GM21576 (cell line): ENCODE measurements around the gene EFEMP2.

ENCODE experiments used
- ATAC-seq: cut with Tn5 transposase; IDR thresholded peaks from one replicate; pipeline ENCODE4 v1.9.1; 2021; ENCODE audit warnings: mild to moderate bottlenecking, moderate library complexity; ENCODE audit not compliant: unreplicated experiment

EFEMP2 gene

DNA sequence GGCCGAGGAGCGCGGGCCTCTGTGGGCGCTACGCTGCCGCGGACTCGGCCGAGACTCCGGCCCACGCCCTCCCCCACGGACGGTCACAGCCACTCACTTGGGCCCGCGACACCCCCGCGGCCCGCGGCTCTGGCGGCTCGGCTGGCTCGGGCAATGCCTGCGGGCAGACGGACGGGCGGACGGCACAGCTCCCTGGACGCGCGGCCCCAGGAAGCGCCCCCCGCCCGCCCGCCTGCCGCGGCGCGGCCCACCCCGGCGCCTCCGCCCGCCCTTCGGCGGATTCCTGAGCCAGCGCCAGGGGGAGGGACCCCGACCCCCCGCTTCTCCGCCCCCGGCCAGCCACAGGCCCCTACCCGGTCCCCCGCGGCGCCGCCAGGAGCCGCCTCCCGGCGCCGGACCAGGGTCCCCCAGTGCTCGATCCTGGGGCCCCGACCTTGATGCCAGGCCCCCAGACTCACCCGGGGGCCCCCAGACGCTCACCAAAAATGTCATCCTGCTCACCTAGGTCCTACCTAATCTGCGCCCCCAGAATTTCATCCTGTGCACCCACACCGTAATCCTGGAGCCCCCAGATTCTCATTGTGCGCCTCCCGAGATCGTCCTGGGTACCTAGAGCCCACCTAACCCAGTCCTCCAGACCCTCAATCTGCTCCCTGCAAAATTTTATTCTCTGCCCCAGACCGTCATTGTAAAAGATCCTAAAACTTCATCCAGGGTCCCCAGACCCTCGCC, at the start of gene EFEMP2:
Gene EFEMP2 (minus strand): TSS at position 215 of the 732 bp plus-strand sequence. CDS start 446 bp downstream, outside the sequence.
- no peak for ATAC-seq

DNA sequence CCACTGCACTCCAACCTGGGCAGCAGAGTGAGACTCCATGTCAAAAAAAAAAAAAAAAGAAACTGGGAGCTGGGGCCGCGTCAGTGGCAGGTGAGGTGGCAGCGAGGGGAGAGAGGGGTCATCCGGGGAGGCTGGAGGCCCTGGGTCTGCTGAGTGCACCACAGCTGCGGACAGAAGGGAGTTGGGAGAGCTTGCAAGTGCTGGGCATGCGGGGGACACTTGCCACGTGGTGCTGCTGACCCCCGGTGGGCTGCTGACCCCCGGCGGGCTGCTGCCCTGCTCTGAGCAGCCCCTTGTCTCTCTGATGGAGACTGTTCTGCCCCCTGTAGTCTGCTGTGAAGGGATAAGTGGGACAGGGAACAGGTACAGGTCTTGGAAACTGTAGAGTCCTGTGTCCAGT, 49.3 kb upstream of the EFEMP2 start:
- ATAC-seq = no peak

DNA sequence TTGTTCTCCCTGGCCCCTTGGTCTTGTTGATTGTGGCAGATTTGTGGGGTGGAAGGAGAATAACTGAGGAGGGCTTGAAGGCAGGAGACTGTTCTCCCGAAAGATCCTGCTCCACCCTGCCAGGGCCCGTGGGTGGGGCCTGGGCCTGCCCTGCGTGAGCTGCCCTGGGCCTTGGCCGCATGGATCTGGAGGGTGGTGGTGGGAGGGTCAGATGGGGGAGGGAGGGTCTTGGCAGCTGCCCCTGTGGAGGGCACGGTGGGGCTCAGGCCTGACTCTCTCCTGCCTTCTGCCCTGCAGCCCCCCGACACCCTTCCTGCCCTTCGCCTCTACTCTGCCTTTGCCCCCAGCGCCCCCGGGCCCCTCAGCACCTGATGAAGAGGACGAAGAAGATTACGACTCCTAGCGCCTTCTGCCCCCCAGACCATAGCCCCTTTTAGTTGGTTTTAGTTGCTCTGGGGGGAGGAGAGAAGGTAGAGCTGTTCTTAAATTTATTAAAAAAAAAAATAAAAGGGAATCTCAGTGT, 48.5 kb upstream of the EFEMP2 start:
- ATAC-seq = no peak

DNA sequence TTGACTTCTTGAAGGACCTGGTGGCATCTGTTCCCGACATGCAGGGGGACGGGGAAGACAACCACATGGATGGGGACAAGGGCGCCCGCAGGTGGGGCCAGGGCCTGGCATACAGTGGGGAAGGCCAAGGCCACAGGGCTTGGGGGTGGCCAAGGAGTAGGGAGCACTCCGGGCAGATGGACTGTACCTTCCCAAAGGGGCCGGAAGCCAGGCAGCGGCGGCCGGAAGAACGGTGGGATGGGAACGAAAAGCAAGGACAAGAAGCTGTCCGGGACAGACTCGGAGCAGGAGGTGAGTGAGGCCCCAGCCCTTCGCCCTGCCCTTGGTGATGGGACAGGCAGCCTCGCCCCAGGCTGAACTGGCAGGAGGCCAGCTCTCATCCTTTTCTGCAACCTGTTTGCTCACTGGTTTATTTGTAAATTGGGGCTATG, 47.8 kb upstream of the EFEMP2 start:
- ATAC-seq = no peak

DNA sequence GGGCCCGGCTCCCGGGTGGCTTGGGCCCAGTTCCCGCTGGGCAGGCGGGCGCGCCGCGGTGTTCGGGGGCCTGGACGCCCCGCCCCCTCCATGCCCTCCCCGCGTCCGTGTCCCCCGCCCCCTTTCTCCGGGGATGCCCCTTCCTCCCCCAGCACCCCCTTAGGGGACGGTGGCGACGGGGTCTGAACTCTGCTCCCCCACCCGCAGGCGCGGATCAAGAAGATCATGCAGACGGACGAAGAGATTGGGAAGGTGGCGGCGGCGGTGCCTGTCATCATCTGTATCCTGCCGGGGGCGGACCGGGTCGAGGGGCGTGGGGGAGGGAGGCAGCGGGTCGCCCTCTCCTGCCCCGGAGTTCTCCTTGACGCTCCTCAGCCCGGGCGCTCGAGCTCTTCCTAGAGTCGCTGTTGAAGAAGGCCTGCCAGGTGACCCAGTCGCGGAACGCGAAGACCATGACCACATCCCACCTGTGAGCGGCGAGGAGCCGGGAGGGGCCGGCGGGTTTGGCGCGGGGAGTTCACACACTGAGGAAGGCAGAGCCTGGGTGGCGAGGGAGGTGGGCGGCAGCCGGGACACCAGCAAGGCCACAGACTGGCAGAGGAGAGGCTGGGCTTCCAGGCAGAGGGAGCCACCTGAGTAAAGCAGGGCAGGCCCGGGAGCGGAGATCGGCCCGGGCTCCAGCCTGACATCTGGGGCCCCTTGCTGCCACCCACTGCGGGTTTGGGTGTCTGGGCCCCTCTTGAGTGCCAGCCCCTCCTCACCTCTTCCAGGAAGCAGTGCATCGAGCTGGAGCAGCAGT, 47.2 kb upstream of the EFEMP2 start:
- ATAC-seq = peak; percentile 20

DNA sequence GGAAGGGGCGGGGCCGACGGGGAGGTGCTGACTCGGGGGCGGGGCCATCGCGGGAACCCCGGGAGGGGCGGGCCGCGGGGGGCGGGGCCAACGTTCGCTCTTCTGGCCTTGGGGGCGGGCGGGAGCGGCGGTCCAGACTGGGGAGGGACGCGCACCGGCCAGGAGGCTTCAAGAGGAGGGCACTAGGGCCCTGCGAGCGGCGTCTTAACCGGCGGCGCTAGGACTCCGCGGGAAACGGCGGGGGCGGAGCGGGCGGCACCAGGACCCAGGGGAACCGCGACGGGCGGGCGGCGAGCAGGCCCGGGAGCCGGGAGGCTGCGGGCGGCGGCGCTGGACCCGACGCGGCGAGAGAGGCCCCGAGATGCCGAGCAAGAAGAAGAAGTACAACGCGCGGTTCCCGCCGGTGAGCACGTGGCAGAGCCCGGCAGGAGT, 46.6 kb upstream of the EFEMP2 start, which contains the start of gene DRAP1:
Gene DRAP1 (plus strand): TSS at position 286 of the 432 bp plus-strand sequence. CDS start 76 bp downstream, at position 362.
- peak; percentile 78 for ATAC-seq

DNA sequence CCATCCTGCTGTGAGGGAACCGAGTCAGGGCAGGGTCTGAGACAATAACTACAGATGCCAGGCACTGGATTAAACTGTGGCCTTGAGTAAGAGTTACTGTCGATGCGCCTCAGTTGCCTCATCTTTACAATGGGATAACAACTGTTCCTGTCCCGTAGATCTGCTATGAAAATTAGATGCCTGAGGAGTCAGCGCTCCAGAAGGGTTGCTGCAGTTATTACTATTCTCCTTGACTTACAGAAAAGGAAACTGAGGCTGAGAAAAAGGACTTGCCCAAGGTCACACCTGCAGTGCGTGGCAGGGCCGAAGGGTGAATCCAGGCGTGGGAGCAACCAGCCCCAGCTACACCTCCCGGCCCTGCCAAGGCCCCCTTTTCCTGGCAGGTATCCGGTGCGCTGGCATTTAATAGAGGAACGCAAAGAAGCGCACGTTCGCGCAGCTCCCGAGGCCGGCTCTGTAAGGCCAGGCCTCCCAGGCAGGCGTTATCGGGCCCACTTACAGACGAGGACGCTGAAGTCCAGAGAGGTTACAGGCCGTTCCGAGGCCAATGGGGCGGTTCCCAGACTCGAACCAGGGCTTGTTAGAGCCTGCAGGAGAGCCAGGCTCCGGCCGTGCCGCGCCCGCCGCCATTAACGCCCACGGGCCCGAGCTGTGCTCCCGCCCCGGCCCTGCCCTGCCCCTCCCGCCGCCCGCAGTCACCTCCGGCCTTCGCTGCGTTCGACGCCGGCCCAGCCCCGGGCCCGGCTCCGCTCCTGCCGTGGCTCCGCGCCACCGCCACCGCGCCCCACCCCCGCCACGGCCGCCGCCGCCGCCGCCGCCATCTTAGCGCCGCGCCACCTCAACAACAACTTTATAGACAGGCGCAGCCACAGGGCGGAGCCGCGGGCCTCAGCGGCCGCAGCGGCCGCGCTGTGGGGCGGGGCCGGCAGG, 45.9 kb upstream of the EFEMP2 start, which contains the start of gene C11orf68:
Gene C11orf68 (minus strand): TSS at position 852 of the 930 bp plus-strand sequence. CDS start 31 bp downstream, at position 821.
- peak; percentile 42 for ATAC-seq

DNA sequence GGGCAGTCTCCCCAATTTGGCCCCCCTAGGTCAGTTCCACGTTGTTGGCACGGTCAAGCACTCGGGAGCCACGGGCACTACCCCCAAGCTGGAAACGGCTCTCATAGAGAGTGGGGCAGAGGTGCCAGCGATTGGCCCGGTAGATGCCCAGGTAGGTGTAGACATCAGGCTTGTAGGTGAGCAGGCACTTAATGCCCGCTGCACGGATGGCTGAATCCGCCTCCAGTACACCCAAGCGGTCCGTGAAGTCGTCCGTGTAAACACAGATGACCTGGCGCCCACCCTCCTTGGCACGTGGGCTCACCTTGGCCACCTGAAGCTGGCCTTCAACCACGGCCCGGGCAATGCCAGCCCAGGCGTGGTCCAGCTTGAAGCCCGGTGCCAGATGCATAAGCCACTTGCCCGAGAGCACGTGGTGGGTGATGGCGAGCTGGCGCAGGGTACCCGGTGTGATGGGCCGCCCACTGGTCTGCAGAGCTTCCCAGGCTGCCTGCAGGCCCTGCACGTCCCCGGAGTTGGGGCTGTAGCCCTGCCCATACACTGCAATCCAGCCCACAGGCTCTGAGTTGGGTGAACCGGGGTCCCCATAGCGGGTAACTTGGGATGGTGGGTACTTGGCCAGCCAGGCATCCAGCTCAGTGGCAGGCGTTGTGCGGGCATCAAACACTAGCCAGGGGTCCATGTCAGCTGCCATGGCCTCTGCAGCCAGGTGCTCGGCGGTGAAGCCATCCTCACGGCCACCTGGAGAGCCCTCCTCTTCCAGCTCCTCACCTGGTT, 45.0 kb upstream of the EFEMP2 start:
- no peak for ATAC-seq

DNA sequence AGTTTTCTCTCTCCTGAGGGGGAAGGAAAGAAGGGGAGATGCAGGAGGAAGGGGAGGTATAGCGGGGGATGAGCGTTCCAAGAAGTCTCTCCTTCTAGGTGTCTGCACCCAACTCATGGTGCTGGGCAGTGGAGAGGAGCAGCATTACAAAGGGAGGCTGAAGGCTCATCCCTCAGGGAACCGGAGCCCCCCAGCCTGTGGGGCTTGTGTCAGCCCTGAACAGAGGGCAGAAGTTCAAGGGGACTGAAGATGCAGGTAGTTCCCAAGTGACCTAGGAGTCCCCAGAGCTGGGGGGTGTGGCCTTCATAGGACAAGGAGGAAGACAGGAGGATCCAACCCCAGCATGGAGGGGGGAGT, 44.5 kb upstream of the EFEMP2 start:
- ATAC-seq = no peak

DNA sequence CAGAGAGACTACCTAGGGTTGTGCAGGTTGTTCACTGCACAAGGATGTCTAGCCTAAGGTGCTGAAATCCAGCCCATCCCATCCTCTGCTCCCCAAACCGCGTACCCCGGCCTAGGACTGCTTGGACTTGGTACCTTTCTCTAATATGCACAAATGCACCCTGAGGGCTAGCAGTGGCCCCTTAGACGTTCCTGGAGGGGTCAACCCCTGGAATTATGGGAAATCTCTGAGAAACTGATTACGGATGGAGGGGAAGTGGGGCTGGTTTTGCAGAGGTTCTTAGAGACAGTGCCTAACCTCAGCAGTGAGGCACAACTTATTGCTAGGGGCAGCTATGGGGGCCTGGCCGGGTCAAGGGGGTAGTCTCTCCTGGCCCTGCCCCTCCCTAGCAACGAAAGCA, 43.8 kb upstream of the EFEMP2 start:
- no peak for ATAC-seq

DNA sequence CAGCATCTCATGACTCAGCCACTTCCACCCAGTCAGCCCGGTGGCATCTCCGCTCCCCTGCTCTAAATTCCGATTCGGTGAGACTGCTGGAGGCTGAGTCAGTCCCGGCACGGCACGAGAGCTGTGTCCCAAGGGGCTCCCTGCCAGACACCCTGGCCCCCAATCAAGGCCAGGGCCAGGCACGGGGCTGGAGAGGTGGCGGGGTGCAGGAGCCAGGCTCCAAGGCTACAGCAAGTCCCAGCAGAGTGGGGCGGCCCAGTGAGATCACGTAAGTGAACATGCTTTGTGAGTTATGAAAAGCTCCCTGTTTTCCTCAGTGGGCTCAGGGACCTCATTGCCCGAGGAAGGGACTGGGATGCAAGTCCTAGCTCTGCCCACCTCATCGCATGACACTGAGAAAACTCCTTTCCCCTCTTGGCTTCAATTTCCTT, 43.2 kb upstream of the EFEMP2 start:
- ATAC-seq = no peak

DNA sequence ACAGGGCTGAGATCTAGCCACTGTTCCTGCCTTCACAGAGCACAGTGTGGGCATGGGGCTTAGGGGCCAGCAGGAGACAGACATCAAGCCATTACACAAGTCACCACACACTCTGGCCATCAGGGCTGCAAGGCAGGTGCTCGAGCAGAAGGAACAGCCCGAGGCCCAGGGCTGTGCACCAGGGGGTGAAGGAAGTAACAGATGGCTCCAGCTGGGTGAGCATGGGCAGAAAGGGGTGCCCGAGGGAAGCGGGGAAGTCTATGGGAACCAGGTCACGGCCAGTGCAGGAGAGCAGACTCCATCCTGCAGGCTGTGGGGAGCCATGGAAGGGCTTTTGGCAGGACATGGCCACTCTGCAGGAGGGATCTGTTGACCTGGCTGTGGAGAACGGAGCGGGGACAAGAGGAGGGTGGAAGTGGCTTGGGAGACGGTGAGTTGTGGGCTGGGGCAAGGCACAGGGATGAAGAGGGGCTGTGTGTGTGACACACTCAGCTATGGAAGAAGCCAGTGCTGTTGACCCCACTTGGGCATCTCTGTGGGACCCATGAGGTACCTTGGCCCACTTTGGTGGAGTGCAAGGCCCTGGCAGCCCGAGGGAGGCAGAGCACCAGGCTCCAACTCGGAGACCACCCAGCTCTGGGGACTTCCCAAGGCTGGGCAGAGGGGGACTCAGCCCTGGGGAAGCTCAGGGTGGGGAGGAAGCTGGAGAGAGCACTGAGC, 42.7 kb upstream of the EFEMP2 start:
- no peak for ATAC-seq

DNA sequence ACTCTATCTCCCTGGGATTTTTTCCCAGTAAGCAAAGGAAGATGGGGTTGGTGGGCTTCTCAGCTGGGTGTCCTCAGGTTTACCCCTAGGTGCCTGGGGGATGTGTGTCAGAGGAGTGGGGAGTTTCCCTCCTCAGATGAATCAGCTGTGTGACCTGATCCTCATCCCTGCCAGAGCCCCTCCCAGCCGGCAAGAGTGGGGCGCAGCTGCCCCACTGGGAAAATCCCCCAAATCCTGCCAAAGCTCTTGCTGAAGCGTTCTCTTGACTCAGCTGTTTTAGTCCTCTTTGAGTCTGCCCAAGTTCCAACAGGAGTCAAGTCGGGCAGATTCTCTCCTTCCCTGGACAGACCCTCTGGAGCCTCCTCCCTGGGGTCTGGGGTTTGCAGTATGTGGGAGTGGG, 40.2 kb upstream of the EFEMP2 start:
- no peak for ATAC-seq

DNA sequence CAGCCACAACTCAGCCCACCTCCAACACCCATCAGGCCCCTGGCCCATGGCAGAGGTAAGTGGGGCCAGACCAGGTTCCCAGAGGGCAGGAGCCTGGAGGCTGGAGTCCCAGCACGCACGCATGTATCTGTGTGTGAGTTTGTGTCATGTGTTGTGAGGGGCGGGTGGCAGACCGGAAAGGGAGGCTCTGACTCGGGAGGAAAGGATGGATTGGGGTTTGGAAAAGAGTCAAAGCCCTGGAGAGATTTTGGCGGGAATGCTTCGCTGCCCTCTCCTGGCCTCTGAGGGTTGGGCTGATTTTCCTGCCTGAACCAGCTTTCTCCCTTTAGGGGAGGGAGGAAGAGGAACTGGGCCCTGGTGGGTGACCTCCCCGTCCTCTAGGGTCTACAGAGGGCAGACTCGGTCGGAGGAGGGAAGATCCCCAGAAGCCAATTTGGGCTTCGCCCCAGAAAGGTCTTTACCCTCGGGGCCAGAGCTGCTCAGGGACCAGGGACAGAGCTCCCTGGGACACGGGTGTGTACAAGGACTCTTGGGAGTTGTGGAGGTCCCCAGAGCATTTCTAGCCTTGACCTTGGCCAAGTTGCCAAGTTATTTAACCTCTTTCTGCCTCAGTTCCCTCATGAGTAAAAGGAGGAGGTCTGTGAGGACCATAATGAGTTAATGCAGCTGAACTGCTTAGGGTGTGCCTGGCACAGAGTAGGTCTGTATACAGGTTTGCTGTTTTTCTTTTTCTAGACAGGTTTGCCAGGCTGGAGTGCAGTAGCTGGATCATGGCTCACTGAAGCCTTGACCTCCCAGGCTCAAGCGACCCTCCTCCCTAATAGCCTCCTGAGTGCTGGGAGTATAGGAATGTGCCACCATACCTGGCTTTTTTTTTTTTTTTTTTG, 39.3 kb upstream of the EFEMP2 start:
- no peak for ATAC-seq

DNA sequence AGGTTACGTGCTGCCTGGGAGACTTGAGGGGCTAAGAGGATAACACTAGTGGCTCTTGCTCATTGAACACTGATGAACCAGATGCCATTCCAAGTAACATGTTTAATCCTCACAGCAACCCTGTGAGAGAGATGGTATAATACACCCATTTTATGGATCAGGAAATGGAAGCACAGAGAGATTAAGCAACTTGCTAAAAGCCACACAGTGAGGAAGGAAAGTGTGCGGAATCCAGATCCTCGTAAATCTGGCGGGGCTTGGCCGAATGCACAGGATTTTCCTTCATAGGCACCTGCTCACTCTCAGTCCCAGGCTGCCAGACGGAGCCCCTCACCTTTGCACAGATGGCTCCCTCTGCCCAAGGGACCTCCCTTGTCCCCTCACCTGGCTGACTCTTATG, 35.3 kb upstream of the EFEMP2 start:
- ATAC-seq = no peak

DNA sequence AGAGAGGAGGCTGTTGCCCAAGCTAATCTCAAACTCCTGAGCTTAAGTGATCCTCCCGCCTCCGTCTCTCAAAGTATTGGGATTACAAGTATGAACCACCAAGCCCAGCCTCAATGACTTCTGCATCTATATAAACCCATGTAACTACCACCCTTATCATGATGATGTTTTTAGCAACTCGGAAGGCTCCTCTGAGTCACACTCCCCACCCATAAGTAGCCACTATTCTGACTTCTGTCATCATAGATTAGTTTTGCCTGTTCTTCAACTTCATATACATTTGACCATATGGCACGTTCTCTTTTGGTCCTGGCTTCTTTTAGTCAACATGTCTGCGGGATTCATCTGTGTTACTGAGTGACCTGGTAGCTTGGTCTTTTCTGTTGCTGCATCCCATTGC, 34.0 kb upstream of the EFEMP2 start:
- ATAC-seq = no peak

DNA sequence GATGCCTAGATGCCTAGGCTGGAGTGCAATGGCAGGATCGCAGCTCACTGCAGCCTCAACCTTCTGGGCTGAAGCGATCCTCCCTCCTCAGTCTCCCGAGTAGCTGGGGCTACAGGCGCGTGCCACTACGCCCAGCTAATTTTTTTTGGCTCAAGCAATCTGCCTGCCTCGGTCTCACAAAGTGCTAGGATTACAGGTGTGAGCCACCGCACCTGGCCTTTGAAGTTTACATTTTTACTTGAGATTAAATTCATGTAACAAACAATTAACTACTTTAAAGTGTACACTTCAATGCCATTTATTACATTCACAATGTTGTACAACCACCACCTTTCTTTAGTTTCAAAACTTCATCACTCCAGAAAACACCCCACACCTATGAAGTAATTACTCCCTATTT, 31.1 kb upstream of the EFEMP2 start:
- ATAC-seq = no peak

DNA sequence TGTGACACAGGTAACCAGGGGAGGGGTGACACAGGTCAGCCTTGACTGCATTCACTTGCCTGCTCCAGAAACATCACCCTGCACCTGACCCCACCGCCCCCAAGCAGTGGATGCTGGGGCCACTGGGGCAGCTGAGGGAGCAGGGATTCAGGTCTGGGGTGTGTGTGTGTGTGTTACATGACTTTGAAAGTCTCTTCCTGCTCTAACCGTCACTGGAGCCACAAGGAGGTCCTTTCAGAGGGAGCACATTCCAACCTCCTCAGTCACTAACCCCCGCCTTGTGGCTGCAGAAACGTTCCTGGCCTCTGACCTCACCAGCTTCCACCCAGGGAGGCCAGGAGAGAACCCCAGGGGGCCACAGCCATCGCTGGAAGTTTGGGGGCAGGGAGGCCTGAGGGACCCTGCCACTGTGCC, 30.5 kb upstream of the EFEMP2 start:
- ATAC-seq = no peak
